ENCODE measurements around the gene MACO1. TPM values are rescaled to one million over a fixed set of nuclear protein-coding genes. Genes with fewer than 3 reads are reported as not detected.

The MACO1 gene
- total and polyA plus RNA-seq, 9 of the 15 experiments (the other 6 are each of a cell fraction or from before 2014, with no cell fraction given): 4.6 to 28.4 (median 21.7) TPM

DNA sequence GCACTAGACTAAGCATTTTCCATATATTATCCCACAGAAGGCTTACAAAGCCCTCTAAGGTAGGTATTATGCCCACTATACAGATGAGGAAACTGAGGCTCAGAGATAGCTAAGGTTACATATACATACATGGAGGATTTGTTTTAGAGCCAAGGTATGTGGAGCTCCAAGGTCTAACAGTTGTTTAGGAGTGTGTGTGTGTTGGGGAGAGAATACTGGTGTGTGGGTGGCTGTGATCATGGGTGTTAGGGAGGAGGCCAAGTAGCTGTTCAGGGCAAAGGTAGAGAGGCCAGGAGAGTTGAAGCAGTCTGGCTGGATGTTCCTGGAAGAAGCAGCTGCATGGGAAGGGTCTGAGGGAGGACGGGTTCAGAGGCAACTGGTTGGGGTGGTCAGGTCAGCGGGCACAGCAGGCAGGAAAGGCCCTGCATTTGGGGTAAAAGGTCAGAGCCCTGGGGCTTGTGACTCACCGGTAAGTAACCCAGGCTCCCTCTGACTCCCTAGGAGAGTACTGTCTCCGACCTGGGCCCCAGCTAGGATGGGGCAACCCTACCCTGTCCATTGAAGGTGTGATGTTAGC is 107.6 kb downstream of the MACO1 start (continued):
- TF ChIP-seq HSF4 (CRISPR knock-in tag; IDR thresholded peaks at IDR 0.05; ENCODE audit: borderline replicate concordance) (no peak), ATF6 (CRISPR knock-in tag; IDR thresholded peaks at IDR 0.05) (no peak), MYNN (IDR thresholded peaks at IDR 0.05) (no peak), MYNN (CRISPR knock-in tag; IDR thresholded peaks at IDR 0.05) (no peak), PML (IDR thresholded peaks at IDR 0.05; ENCODE audit: low read length) (no peak), ZNF696 (CRISPR knock-in tag; conservative IDR thresholded peaks at IDR 0.05) (no peak), HLTF (IDR thresholded peaks at IDR 0.05) (no peak), ZNF695 (CRISPR knock-in tag; IDR thresholded peaks at IDR 0.05) (no peak), BCOR (IDR thresholded peaks at IDR 0.05) (peak; percentile 91), ZBTB1 (CRISPR knock-in tag; IDR thresholded peaks at IDR 0.05; ENCODE audit: borderline replicate concordance, low read depth) (no peak), HDAC1 (IDR thresholded peaks at IDR 0.05) (peak in 1 of 2 experiments; percentile 50; a peak in 1 of 4 replicates)
- TF ChIP-seq, protein P1, sequence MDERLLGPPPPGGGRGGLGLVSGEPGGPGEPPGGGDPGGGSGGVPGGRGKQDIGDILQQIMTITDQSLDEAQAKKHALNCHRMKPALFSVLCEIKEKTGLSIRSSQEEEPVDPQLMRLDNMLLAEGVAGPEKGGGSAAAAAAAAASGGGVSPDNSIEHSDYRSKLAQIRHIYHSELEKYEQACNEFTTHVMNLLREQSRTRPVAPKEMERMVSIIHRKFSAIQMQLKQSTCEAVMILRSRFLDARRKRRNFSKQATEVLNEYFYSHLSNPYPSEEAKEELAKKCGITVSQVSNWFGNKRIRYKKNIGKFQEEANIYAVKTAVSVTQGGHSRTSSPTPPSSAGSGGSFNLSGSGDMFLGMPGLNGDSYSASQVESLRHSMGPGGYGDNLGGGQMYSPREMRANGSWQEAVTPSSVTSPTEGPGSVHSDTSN (CRISPR knock-in tag; IDR thresholded peaks at IDR 0.05; ENCODE audit: low read depth): no peak
- TF ChIP-seq, protein P1 (tag; conservative IDR thresholded peaks at IDR 0.05; ENCODE audit: low read depth): no peak
- TF ChIP-seq, protein P2, sequence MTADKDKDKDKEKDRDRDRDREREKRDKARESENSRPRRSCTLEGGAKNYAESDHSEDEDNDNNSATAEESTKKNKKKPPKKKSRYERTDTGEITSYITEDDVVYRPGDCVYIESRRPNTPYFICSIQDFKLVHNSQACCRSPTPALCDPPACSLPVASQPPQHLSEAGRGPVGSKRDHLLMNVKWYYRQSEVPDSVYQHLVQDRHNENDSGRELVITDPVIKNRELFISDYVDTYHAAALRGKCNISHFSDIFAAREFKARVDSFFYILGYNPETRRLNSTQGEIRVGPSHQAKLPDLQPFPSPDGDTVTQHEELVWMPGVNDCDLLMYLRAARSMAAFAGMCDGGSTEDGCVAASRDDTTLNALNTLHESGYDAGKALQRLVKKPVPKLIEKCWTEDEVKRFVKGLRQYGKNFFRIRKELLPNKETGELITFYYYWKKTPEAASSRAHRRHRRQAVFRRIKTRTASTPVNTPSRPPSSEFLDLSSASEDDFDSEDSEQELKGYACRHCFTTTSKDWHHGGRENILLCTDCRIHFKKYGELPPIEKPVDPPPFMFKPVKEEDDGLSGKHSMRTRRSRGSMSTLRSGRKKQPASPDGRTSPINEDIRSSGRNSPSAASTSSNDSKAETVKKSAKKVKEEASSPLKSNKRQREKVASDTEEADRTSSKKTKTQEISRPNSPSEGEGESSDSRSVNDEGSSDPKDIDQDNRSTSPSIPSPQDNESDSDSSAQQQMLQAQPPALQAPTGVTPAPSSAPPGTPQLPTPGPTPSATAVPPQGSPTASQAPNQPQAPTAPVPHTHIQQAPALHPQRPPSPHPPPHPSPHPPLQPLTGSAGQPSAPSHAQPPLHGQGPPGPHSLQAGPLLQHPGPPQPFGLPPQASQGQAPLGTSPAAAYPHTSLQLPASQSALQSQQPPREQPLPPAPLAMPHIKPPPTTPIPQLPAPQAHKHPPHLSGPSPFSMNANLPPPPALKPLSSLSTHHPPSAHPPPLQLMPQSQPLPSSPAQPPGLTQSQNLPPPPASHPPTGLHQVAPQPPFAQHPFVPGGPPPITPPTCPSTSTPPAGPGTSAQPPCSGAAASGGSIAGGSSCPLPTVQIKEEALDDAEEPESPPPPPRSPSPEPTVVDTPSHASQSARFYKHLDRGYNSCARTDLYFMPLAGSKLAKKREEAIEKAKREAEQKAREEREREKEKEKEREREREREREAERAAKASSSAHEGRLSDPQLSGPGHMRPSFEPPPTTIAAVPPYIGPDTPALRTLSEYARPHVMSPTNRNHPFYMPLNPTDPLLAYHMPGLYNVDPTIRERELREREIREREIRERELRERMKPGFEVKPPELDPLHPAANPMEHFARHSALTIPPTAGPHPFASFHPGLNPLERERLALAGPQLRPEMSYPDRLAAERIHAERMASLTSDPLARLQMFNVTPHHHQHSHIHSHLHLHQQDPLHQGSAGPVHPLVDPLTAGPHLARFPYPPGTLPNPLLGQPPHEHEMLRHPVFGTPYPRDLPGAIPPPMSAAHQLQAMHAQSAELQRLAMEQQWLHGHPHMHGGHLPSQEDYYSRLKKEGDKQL (CRISPR knock-in tag; IDR thresholded peaks at IDR 0.05; ENCODE audit: borderline replicate concordance): no peak

Measured in K562 (cell line).